ENCODE results near the gene CABP2.

Gene CABP2

DNA sequence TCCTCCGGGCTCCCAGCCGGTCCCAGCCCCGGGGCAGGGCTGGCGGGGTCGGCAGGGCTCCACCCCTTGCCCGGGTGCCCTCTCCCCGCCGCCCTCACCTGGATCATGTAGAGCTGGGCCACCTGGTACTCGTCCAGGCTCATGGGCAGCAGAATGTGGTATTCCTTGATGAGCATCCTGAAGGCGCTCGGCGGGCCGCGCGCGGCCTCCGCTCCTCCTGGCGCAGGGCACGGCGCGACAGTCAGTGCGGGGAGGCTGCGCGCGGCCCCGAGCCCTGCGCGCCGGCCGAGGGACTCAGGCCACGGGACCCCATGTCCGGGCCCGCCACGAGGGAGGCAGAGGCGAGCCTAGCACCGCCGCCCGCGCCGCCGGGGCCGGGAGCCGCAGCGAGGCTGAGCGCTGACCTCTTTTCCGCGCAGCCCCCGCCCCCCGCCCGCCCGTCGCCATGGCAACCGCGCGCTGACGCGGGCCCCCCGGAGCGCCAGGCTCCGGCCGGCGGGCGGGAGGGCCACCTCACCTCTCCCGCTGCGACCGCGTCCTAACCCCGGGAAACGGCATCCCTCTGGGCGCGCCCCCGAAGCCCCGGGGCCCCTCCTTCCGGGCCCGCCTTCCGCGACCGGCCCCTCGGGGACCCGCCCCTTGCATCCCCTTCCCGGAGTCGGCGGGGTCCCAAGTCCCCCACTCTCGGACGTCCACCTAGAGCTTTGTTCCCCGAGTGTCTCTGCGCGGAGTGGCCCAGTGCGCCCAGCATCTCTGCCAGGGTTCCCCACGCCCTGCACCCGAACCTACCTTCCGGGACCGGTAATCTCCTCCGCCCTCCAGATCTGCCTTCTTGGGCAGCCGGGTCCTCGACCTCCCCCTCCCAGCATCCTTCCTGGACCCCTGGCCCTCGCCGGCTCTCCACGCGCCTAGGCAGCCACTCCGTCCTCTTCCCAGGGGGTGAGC, 19.0 kb downstream of the CABP2 start:
- Histone ChIP-seq H3K36me3 (ENCODE audit: control insufficient read depth in 1 of 2, insufficient read depth in 2 of 2, low read length in 2 of 2) (peaks cover 10 to 28% of the 10 kb centered on the region in 2 donors), H3K9ac (ENCODE audit: low read depth in 1 of 2, low read length in 2 of 2) (peak overlapping the region; percentile 80 to 87), H3K4me1 (ENCODE audit: control insufficient read depth in 1 of 2, insufficient read depth in 2 of 2, low read length in 2 of 2) (peaks cover 17 to 44% of the 10 kb centered on the region in 2 donors), H3K4me3 (ENCODE audit: low read depth in 1 of 2, low read length in 2 of 2) (peak overlapping the region; percentile 82 to 93), H3K27ac (ENCODE audit: low read depth, low read length) (peak overlapping the region; percentile 98), H3K9me3 (ENCODE audit: control insufficient read depth in 1 of 2, low read length in 2 of 2) (no peaks in the 10 kb centered on the region), H3K27me3 (ENCODE audit: control insufficient read depth in 1 of 2, insufficient read depth in 2 of 2, low read length in 2 of 2) (no peaks in the 10 kb centered on the region)

GRCh38 chr11:67503119-67504004, 19.9 kb downstream of the CABP2 start:
- peaks cover 10 to 37% of the 10 kb centered on the region in 2 donors for H3K36me3 ChIP-seq (ENCODE audit: control insufficient read depth in 1 of 2, insufficient read depth in 2 of 2, low read length in 2 of 2)
- peak overlapping the region in 1 of 2 donors; percentile 33 for H3K9ac ChIP-seq (ENCODE audit: low read depth in 1 of 2, low read length in 2 of 2)
- peaks cover 17 to 38% of the 10 kb centered on the region in 2 donors for H3K4me1 ChIP-seq (ENCODE audit: control insufficient read depth in 1 of 2, insufficient read depth in 2 of 2, low read length in 2 of 2)

DNA sequence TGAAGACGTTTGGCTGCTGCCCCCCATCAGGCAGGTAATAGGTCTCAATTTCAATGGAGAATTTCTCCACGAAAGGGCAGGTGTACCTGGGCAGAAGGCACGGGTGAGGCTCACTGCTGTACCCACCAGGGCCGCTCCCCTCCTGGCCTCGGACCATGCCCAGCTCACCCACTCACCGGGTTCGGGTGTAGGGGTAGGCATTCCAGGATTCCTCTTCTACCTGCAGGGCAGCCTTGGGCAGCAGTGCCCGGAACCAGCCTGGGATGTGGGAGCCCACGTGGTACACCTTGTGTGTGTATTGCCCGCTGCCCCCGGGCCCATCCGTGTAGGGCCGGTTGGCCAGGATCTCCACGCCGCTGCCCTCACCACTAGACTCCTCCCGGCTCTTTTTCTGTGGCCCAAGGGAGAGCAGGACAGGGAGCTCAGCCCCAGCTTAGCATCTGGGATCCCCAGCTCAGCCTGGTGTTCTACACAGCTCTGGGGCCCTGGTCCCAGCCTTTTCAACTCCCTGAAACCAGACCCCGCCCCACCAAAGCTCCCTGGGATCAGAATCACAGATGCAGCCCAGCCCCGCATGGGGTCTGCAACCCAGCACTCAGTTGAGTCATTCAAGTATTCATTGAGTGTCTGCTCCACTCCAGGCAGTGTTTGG, 20.8 kb downstream of the CABP2 start:
- H3K36me3 ChIP-seq (ENCODE audit: control insufficient read depth in 1 of 2, insufficient read depth in 2 of 2, low read length in 2 of 2), result peaks cover 10 to 45% of the 10 kb centered on the region in 2 donors
- no peak overlapping the region for H3K9ac ChIP-seq (ENCODE audit: low read depth in 1 of 2, low read length in 2 of 2)
- H3K27ac ChIP-seq (ENCODE audit: low read depth, low read length), result no peak overlapping the region
- H3K4me3 ChIP-seq (ENCODE audit: low read depth in 1 of 2, low read length in 2 of 2), result no peak overlapping the region
- no peaks in the 10 kb centered on the region for H3K9me3 ChIP-seq (ENCODE audit: control insufficient read depth in 1 of 2, low read length in 2 of 2)
- no peaks in the 10 kb centered on the region for H3K27me3 ChIP-seq (ENCODE audit: control insufficient read depth in 1 of 2, insufficient read depth in 2 of 2, low read length in 2 of 2)
- H3K4me1 ChIP-seq (ENCODE audit: control insufficient read depth in 1 of 2, insufficient read depth in 2 of 2, low read length in 2 of 2), result peaks cover 17 to 36% of the 10 kb centered on the region in 2 donors

More at GRCh38 chr11:67503119-67504004, 19.9 kb downstream of the CABP2 start:
- Histone ChIP-seq H3K27ac (ENCODE audit: low read depth, low read length) (no peak overlapping the region), H3K27me3 (ENCODE audit: control insufficient read depth in 1 of 2, insufficient read depth in 2 of 2, low read length in 2 of 2) (no peaks in the 10 kb centered on the region), H3K4me3 (ENCODE audit: low read depth in 1 of 2, low read length in 2 of 2) (peak overlapping the region; percentile 31 to 36), H3K9me3 (ENCODE audit: control insufficient read depth in 1 of 2, low read length in 2 of 2) (no peaks in the 10 kb centered on the region)

GRCh38 chr11:67501854-67502253, 21.4 kb downstream of the CABP2 start:
- H3K36me3 ChIP-seq (ENCODE audit: control insufficient read depth in 1 of 2, insufficient read depth in 2 of 2, low read length in 2 of 2), result peaks cover 13 to 50% of the 10 kb centered on the region in 2 donors
- peaks cover 17 to 30% of the 10 kb centered on the region in 2 donors for H3K4me1 ChIP-seq (ENCODE audit: control insufficient read depth in 1 of 2, insufficient read depth in 2 of 2, low read length in 2 of 2)
- no peaks in the 10 kb centered on the region for H3K9me3 ChIP-seq (ENCODE audit: control insufficient read depth in 1 of 2, low read length in 2 of 2)
- no peak overlapping the region for H3K4me3 ChIP-seq (ENCODE audit: low read depth in 1 of 2, low read length in 2 of 2)
- H3K9ac ChIP-seq (ENCODE audit: low read depth in 1 of 2, low read length in 2 of 2), result no peak overlapping the region
- H3K27ac ChIP-seq (ENCODE audit: low read depth, low read length), result no peak overlapping the region
- no peaks in the 10 kb centered on the region for H3K27me3 ChIP-seq (ENCODE audit: control insufficient read depth in 1 of 2, insufficient read depth in 2 of 2, low read length in 2 of 2)

DNA sequence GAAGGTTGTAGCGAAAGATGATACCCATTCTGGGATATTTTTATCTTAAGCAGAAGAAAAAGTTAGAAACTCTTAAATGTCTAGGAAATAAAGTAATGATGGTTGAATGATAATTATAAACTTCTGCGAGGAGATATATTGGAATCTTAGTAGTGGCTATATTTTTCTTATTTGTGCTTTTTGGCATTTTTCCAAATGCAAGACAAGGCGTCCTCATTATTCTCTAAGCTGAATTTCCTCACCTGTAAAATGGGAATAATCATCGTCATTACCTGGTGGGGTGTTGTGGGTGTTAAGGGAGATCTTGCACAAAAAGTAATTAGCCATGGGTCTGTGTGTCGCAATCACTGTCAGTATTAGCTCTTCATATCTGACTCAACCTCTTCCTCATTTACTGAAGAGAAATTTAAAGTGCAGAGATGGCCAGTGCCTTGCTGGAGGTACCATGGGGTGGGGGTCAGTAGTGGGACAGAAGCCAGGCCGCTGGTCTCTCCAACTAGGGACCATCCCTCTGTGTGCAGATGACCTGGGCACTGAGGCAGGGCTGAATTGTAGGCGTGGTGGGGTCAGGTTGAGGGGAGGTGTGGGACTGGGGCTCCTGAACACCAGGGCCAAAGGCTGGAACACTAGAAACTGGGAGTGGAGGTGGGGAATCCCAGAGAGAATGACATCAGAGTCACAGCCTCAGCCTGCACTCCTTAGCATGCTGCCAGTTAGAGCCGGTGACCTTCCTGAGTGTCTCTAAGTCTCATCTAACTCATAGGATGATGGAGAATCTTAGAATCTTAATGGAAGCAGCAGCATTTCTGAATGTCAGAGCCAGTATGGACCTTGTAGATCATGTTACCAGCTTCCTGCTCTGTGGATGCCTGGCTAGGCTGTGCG, 22.2 kb downstream of the CABP2 start:
- H3K36me3 ChIP-seq (ENCODE audit: control insufficient read depth in 1 of 2, insufficient read depth in 2 of 2, low read length in 2 of 2), result peaks cover 14 to 49% of the 10 kb centered on the region in 2 donors
- peaks cover 10 to 22% of the 10 kb centered on the region in 2 donors for H3K4me1 ChIP-seq (ENCODE audit: control insufficient read depth in 1 of 2, insufficient read depth in 2 of 2, low read length in 2 of 2)

GRCh38 chr11:67500484-67500821, 22.8 kb downstream of the CABP2 start:
- Histone ChIP-seq H3K27ac (ENCODE audit: low read depth, low read length) (no peak overlapping the region), H3K9me3 (ENCODE audit: control insufficient read depth in 1 of 2, low read length in 2 of 2) (no peaks in the 10 kb centered on the region), H3K27me3 (ENCODE audit: control insufficient read depth in 1 of 2, insufficient read depth in 2 of 2, low read length in 2 of 2) (no peaks in the 10 kb centered on the region), H3K9ac (ENCODE audit: low read depth in 1 of 2, low read length in 2 of 2) (no peak overlapping the region), H3K36me3 (ENCODE audit: control insufficient read depth in 1 of 2, insufficient read depth in 2 of 2, low read length in 2 of 2) (peaks cover 14 to 55% of the 10 kb centered on the region in 2 donors), H3K4me3 (ENCODE audit: low read depth in 1 of 2, low read length in 2 of 2) (no peak overlapping the region), H3K4me1 (ENCODE audit: control insufficient read depth in 1 of 2, insufficient read depth in 2 of 2, low read length in 2 of 2) (peaks cover 6 to 16% of the 10 kb centered on the region in 2 donors)

More for the DNA sequence above, 22.2 kb downstream of the CABP2 start:
- Histone ChIP-seq H3K9me3 (ENCODE audit: control insufficient read depth in 1 of 2, low read length in 2 of 2) (no peaks in the 10 kb centered on the region), H3K27ac (ENCODE audit: low read depth, low read length) (no peak overlapping the region), H3K27me3 (ENCODE audit: control insufficient read depth in 1 of 2, insufficient read depth in 2 of 2, low read length in 2 of 2) (no peaks in the 10 kb centered on the region), H3K4me3 (ENCODE audit: low read depth in 1 of 2, low read length in 2 of 2) (no peak overlapping the region), H3K9ac (ENCODE audit: low read depth in 1 of 2, low read length in 2 of 2) (no peak overlapping the region)

DNA sequence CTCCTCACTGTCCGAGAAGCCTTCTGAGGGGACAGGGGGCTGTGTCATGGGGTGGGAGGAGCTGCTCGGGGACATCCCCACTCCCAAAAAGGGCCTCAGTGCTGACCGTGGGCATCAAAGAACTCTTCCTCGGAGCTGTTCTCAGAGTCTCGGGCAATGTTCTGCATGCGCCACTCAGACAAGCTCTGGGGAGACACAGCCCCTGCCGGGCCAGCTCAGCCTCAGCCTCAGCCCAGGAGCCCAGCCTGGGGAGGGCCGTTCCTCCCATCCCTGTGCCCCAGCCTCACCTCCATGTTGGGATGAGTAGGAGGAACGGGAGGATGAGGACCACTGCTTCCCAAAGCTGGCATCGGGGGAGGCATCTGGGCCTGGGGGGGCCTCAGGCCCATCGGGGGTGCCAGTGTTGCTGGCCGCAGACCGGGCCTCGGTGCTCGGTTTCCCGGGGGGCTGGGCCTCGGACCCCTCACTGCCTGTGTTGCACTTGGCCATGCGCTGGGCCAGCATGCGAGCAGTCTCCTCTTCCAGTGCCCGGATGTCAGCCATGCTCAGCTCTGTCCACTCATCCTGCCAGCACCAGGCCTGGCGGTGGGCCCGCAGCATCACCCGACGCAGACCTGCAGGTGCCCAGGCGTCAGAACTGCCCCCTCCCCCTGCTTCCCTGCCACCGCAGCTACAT, 23.3 kb downstream of the CABP2 start:
- no peaks in the 10 kb centered on the region for H3K27me3 ChIP-seq (ENCODE audit: control insufficient read depth in 1 of 2, insufficient read depth in 2 of 2, low read length in 2 of 2)
- no peaks in the 10 kb centered on the region for H3K9me3 ChIP-seq (ENCODE audit: control insufficient read depth in 1 of 2, low read length in 2 of 2)
- H3K36me3 ChIP-seq (ENCODE audit: control insufficient read depth in 1 of 2, insufficient read depth in 2 of 2, low read length in 2 of 2), result peaks cover 14 to 60% of the 10 kb centered on the region in 2 donors
- no peak overlapping the region for H3K9ac ChIP-seq (ENCODE audit: low read depth in 1 of 2, low read length in 2 of 2)
- H3K4me1 ChIP-seq (ENCODE audit: control insufficient read depth in 1 of 2, insufficient read depth in 2 of 2, low read length in 2 of 2), result peaks cover 6 to 14% of the 10 kb centered on the region in 2 donors
- no peak overlapping the region for H3K4me3 ChIP-seq (ENCODE audit: low read depth in 1 of 2, low read length in 2 of 2)
- no peak overlapping the region for H3K27ac ChIP-seq (ENCODE audit: low read depth, low read length)

DNA sequence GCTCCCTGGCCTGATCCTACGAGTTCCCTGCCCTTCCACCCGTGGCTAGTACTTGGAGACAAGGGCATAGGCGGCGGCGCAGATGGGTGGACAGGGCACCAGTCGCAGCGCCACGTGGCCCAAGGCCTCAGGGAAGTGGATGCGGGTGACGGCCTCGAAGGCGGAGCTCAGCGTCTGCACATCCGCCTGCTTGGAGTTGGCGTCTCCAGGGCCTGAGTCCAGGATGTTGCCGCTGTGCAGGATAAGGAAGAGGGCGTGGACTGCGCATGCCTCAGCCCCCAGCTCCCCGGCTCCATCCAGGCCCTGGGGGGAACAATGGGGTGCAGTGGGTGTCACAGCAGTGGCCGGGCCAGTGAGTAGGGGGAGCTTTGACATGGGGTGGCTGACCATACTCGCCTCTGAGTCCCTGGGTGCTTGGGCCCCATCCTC, 24.7 kb downstream of the CABP2 start:
- Histone ChIP-seq H3K9me3 (ENCODE audit: control insufficient read depth in 1 of 2, low read length in 2 of 2) (no peaks in the 10 kb centered on the region), H3K27ac (ENCODE audit: low read depth, low read length) (no peak overlapping the region), H3K9ac (ENCODE audit: low read depth in 1 of 2, low read length in 2 of 2) (no peak overlapping the region), H3K27me3 (ENCODE audit: control insufficient read depth in 1 of 2, insufficient read depth in 2 of 2, low read length in 2 of 2) (no peaks in the 10 kb centered on the region), H3K4me3 (ENCODE audit: low read depth in 1 of 2, low read length in 2 of 2) (no peak overlapping the region), H3K4me1 (ENCODE audit: control insufficient read depth in 1 of 2, insufficient read depth in 2 of 2, low read length in 2 of 2) (peaks cover 2 to 6% of the 10 kb centered on the region in 2 donors), H3K36me3 (ENCODE audit: control insufficient read depth in 1 of 2, insufficient read depth in 2 of 2, low read length in 2 of 2) (peaks cover 17 to 64% of the 10 kb centered on the region in 2 donors)

Measured in duodenal mucosa (tissue), 2 donors.